ENCODE measurements around the gene CTRB1. TPM values are rescaled to one million over a fixed set of nuclear protein-coding genes. Genes with fewer than 3 reads are reported as not detected.
"Not testable (repeated sequence)": the region's sequence is repeated elsewhere in the genome, so short reads cannot be mapped to it uniquely, and the experiment has no call there.

CTRB1 gene
- polyA plus RNA-seq, 3 donors = 0.07 to 0.30 TPM; not detected in 1

DNA sequence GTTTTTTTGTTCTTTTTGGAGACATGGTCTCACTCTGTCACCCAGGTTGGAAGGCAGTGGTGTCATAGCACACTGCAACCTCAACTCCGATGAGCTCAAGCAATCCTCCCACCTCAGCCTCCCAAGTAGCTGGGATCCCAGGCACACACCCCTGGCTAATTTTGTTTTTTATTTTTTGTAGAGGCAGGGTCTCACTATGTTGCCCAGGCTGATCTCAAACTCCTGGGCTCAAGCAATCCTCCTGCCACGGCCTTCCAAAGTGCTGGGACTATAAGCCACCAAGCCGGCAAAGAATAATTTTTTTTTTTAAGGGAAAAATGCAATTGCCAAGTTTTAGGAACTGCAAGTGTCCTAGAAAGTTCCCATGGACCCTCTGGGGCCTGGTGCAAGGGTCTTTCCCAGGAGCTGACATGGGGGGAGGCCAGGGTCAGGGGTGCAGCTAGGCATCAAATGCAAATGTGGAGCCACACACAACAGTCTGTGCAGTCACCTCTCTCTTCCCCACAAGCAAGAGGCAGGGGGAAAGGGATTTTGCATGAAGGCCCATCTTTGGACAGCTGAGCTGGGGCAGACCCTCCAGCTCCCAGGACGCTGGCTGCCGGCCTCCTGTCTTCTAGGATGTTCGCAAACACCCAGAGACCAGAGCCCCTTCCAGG, 52.8 kb downstream of the CTRB1 start:
- DNase-seq = no peak

DNA sequence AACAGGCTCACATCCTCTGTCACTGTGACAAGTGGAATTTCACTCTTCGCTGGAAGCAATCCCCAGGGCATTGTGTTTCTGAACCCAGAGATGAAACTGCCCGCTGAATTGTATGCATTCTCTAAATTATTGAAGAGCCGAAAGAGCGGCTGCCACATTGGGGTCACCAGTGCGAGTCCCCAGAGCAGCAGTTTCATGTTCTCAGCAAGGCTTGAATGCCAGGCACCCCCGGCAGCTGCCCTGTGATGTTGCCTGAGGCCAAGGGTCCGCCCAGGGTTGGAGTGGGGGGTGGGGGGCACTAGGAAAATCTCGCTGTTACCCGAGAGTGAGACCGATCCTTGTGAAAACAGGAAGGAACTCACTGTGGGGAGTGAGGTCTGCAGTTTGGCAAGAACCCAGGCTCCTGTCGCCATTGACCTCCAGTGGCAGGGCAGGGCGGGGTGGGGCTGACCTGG, 53.3 kb downstream of the CTRB1 start:
- DNase-seq = no peak

DNA sequence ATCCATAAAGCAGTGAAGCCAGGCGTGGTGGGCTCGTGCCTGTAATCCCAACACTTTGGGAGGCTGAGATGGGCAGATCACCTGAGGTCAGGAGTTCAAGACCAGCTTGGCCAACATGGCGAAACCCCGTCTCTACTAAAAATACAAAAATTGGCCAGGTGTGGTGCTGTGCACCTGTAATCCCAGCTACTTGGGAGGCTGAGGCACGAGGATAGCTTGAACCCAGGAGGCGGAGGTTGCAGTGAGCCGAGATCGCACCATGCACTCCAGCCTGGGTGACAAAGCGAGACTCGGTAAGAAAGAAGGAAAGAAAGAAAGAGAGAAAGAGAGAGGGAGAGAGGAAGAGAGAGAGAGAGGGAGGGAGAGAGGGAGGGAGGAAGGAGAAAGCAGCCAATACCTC, 53.8 kb downstream of the CTRB1 start:
- not testable (repeated sequence) for DNase-seq

DNA sequence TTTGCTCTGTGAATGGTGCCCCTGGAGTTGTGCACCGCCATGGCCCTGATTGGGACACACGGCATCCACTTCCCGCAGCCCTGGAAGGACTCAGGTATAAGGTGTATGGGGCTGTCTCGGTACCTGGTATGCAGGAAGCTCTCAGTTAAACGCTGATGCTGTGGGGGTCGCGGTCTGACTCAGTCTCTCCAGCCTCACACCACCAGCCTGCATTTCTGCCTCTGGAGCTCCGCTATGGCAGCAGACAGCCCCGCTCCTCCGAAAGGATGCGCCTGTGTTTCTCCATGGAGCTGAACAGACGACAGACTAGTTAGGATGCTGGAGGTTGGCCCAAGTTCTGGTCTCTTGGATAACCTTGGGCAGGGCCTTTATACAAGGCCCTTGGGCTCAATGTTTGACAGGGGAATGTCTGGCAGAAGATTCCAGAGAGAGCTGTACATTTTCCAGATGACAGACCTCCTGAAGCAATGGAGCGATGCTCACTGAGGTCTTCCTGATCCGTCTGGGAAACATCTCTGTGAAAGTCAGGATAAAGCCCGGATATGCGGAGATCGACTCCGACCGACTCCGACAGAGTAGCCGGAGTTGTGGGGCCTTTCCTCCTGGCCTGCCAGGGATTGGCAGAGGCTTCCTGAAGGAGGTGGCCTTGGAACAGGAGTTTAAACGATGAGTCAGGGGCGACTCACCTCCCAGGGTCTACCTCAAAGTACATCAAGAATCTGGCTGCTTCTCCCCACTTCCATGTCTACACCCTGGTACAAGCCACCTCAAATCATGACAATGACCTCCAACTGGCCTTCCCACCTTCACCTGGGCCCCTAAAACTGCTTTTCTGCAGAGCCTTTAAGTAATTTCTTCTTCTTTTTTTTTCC, 54.5 kb downstream of the CTRB1 start:
- no peak for DNase-seq

Other genes starting within 250 kb of the CTRB1 start
- gene WDR59, start 233.9 kb upstream of the CTRB1 start, polyA plus RNA-seq (ENCODE audit: insufficient read length in 3 of 3) = 100 to 1,000 TPM in 2 of 3 donors, 10 to 100 TPM in 1; 79.0 to 120 (median 107) TPM
- 10 to 100 TPM; 29.4 to 37.3 (median 34.9) TPM for gene ZNRF1, start 220.0 kb upstream of the CTRB1 start, polyA plus RNA-seq (ENCODE audit: insufficient read length in 3 of 3)
- 1 to 10 TPM; 8.4 to 9.4 (median 9.1) TPM for gene LDHD, start 102.2 kb upstream of the CTRB1 start, polyA plus RNA-seq (ENCODE audit: insufficient read length in 3 of 3)
- gene ZFP1, start 70.5 kb upstream of the CTRB1 start, polyA plus RNA-seq (ENCODE audit: insufficient read length in 3 of 3) = 10 to 100 TPM; 19.3 to 23.3 (median 22.8) TPM
- gene CTRB2, start 11.8 kb upstream of the CTRB1 start, polyA plus RNA-seq (ENCODE audit: insufficient read length in 3 of 3) = under 1 TPM in 2 of 3 donors, not detected in 1; 0.07 to 0.10 TPM
- gene BCAR1, start 32.6 kb downstream of the CTRB1 start, polyA plus RNA-seq (ENCODE audit: insufficient read length in 3 of 3) = 10 to 100 TPM; 63.4 to 71.1 (median 70.9) TPM
- 100 to 1,000 TPM; 148 to 189 (median 174) TPM for gene CFDP1, start 214.5 kb downstream of the CTRB1 start, polyA plus RNA-seq (ENCODE audit: insufficient read length in 3 of 3)
- 10 to 100 TPM; 29.2 to 54.7 (median 43.1) TPM for gene TMEM170A, start 245.7 kb downstream of the CTRB1 start, polyA plus RNA-seq (ENCODE audit: insufficient read length in 3 of 3)

All from renal pelvis (tissue), 4 donors.